CD4-positive, CD25-positive, alpha-beta regulatory T cell (primary cell): Measurements from ENCODE around the gene TIAM2. TPM values are rescaled to one million over a fixed set of nuclear protein-coding genes. Genes with fewer than 3 reads are reported as not detected.

Experiments
- ATAC-seq, 2 donors: fragments of 150-1000 bp; cut with Tn5 transposase; one replicate each; pipeline ENCODE4 v1.10.0; 2021; ENCODE audit warnings: low read depth in 2 of 2, moderate number of reproducible peaks in 2 of 2, moderate library complexity in 1 of 2
- DNase-seq, 3 donors: peaks; one replicate each; pipeline versions ENCODE4 v3.0.0 to v3.0.0-alpha.2; 2012 to 2022; ENCODE audit warnings: mixed read lengths in 1 of 3
- H3K27ac ChIP-seq: one replicate; pipeline ENCODE4 v1.7.0; 2013; ENCODE audit warnings: mild to moderate bottlenecking, low read length; ENCODE audit not compliant: insufficient read depth, poor library complexity, severe bottlenecking
- H3K27me3 ChIP-seq: one replicate; pipeline ENCODE4 v1.7.0; 2013; ENCODE audit warnings: low read length; ENCODE audit not compliant: control insufficient read depth, insufficient read depth
- H3K36me3 ChIP-seq: one replicate; pipeline ENCODE4 v1.7.0; 2013; ENCODE audit warnings: mild to moderate bottlenecking, low read length, moderate library complexity; ENCODE audit not compliant: control insufficient read depth, insufficient read depth
- H3K4me1 ChIP-seq: 2 replicates; pipeline ENCODE4 v1.7.0; 2013; ENCODE audit warnings: mild to moderate bottlenecking, low read length; ENCODE audit not compliant: insufficient read depth, control insufficient read depth, poor library complexity, severe bottlenecking
- H3K4me3 ChIP-seq: one replicate; pipeline ENCODE4 v1.7.0; 2013; ENCODE audit warnings: low read depth, mild to moderate bottlenecking, low read length, moderate library complexity
- H3K9me3 ChIP-seq, 2 experiments: 1 replicate in 1 of 2; 2 replicates in 1 of 2; pipeline ENCODE4 v1.7.0; 2013; ENCODE audit warnings: low read length in 2 of 2, mild to moderate bottlenecking in 1 of 2, moderate library complexity in 1 of 2; ENCODE audit not compliant: control insufficient read depth in 2 of 2
- H3K27ac Mint-ChIP-seq, 3 donors: one replicate each; pipeline ENCODE4 v1.8.0; 2020 to 2022; ENCODE audit warnings: mild to moderate bottlenecking in 3 of 3, mixed read lengths in 3 of 3, moderate library complexity in 2 of 3
- H3K27me3 Mint-ChIP-seq: one replicate; pipeline ENCODE4 v1.8.0; 2022; ENCODE audit warnings: mild to moderate bottlenecking, mixed read lengths
- H3K36me3 Mint-ChIP-seq: one replicate; pipeline ENCODE4 v1.8.0; 2020; ENCODE audit warnings: mixed read lengths
- H3K4me1 Mint-ChIP-seq, 4 donors: one replicate each; pipeline ENCODE4 v1.8.0; 2020 to 2022; ENCODE audit warnings: mixed read lengths in 4 of 4, mild to moderate bottlenecking in 1 of 4
- H3K4me3 Mint-ChIP-seq, 4 donors: one replicate each; pipeline ENCODE4 v1.8.0; 2020 to 2022; ENCODE audit warnings: mild to moderate bottlenecking in 4 of 4, mixed read lengths in 4 of 4, moderate library complexity in 3 of 4
- H3K9me3 Mint-ChIP-seq, 7 donors: one replicate each; pipeline ENCODE4 v1.8.0; 2020 to 2022; ENCODE audit warnings: mixed read lengths in 7 of 7, mild to moderate bottlenecking in 3 of 7, moderate library complexity in 2 of 7
- polyA plus RNA-seq, 4 donors: library from polyadenylated mRNA; unstranded; fragments of 300-500 nt; fragmentation: Illumina TruSeq; gene quantifications; one replicate each; pipeline ENCODE4 v1.2.3, GENCODE V29; 2021
- total RNA-seq: library from RNA; stranded (reverse); gene quantifications from one replicate; pipeline ENCODE4 v1.2.3, GENCODE V29; 2022

The TIAM2 gene
- total and polyA plus RNA-seq, 5 donors from 2014 or later, result 0.66 to 5.9 (median 1.3) TPM

- Histone ChIP-seq H3K36me3 (no peaks in the 10 kb centered on the region), H3K9me3 (no peaks in the 10 kb centered on the region), H3K27ac (no peak overlapping the region), H3K4me1 (no peaks in the 10 kb centered on the region), H3K4me3 (peak overlapping the region; percentile 21), H3K27me3 (no peaks in the 10 kb centered on the region)
- ATAC-seq (no peak), DNase-seq (no peak)
- peak overlapping the region in 2 of 4 donors; percentile 1 to 46 for H3K4me3 Mint-ChIP-seq
- H3K4me1 Mint-ChIP-seq, result peaks cover 0 to 16% (median 5%) of the 10 kb centered on the region in 4 donors
- no peaks in the 10 kb centered on the region for H3K36me3 Mint-ChIP-seq
- H3K27ac Mint-ChIP-seq, result peak overlapping the region in 2 of 3 donors; percentile 13 to 23
- H3K27me3 Mint-ChIP-seq, result no peaks in the 10 kb centered on the region
- no peaks in the 10 kb centered on the region for H3K9me3 Mint-ChIP-seq
Observed at GRCh38 chr6:155108070-155108820, 113.1 kb downstream of the TIAM2 start.

- Histone ChIP-seq H3K4me1 (no peaks in the 10 kb centered on the region), H3K9me3 (no peaks in the 10 kb centered on the region), H3K36me3 (no peaks in the 10 kb centered on the region), H3K4me3 (no peak overlapping the region), H3K27me3 (no peaks in the 10 kb centered on the region), H3K27ac (no peak overlapping the region)
- H3K9me3 Mint-ChIP-seq, result no peaks in the 10 kb centered on the region
- H3K27me3 Mint-ChIP-seq, result no peaks in the 10 kb centered on the region
- H3K4me3 Mint-ChIP-seq, result no peak overlapping the region
- DNase-seq (no peak), ATAC-seq (no peak)
- no peaks in the 10 kb centered on the region for H3K36me3 Mint-ChIP-seq
- no peak overlapping the region for H3K27ac Mint-ChIP-seq
- peaks cover 0 to 11% (median 3%) of the 10 kb centered on the region in 4 donors for H3K4me1 Mint-ChIP-seq
Observed at GRCh38 chr6:155110721-155111120, 115.6 kb downstream of the TIAM2 start.

GRCh38 chr6:155112757-155113156 is 117.6 kb downstream of the TIAM2 start:
- DNase-seq (no peak), ATAC-seq (no peak)
- Mint-ChIP-seq H3K4me1 (peaks cover 0 to 10% (median 6%) of the 10 kb centered on the region in 4 donors), H3K36me3 (no peaks in the 10 kb centered on the region), H3K4me3 (no peak overlapping the region), H3K9me3 (no peaks in the 10 kb centered on the region), H3K27me3 (no peaks in the 10 kb centered on the region), H3K27ac (no peak overlapping the region)
- Histone ChIP-seq H3K27me3 (no peaks in the 10 kb centered on the region), H3K36me3 (no peaks in the 10 kb centered on the region), H3K4me1 (no peaks in the 10 kb centered on the region), H3K27ac (no peak overlapping the region), H3K4me3 (no peak overlapping the region), H3K9me3 (no peaks in the 10 kb centered on the region)

GRCh38 chr6:155115893-155116570 is 120.9 kb downstream of the TIAM2 start:
- H3K9me3 Mint-ChIP-seq, result no peaks in the 10 kb centered on the region
- no peak for ATAC-seq
- Histone ChIP-seq H3K4me1 (no peaks in the 10 kb centered on the region), H3K27ac (no peak overlapping the region), H3K27me3 (no peaks in the 10 kb centered on the region), H3K4me3 (no peak overlapping the region), H3K36me3 (no peaks in the 10 kb centered on the region), H3K9me3 (no peaks in the 10 kb centered on the region)
- DNase-seq, result peak in 1 of 3 donors; percentile 14
- H3K36me3 Mint-ChIP-seq, result no peaks in the 10 kb centered on the region
- peak overlapping the region; percentile 2 to 7 (median 7) for H3K27ac Mint-ChIP-seq
- H3K4me1 Mint-ChIP-seq, result peaks cover 0 to 7% (median 5%) of the 10 kb centered on the region in 4 donors
- no peaks in the 10 kb centered on the region for H3K27me3 Mint-ChIP-seq
- no peak overlapping the region for H3K4me3 Mint-ChIP-seq

- Mint-ChIP-seq H3K36me3 (no peaks in the 10 kb centered on the region), H3K27me3 (no peaks in the 10 kb centered on the region), H3K9me3 (no peaks in the 10 kb centered on the region), H3K27ac (peak overlapping the region; percentile 2 to 7 (median 7)), H3K4me3 (no peak overlapping the region), H3K4me1 (peaks cover 0 to 7% (median 5%) of the 10 kb centered on the region in 4 donors)
- no peaks in the 10 kb centered on the region for H3K36me3 ChIP-seq
- no peak overlapping the region for H3K4me3 ChIP-seq
- no peaks in the 10 kb centered on the region for H3K4me1 ChIP-seq
- no peaks in the 10 kb centered on the region for H3K9me3 ChIP-seq
- DNase-seq (no peak), ATAC-seq (no peak)
- H3K27me3 ChIP-seq, result no peaks in the 10 kb centered on the region
- H3K27ac ChIP-seq, result no peak overlapping the region
Observed at GRCh38 chr6:155116571-155116910, 121.4 kb downstream of the TIAM2 start.

- H3K27me3 Mint-ChIP-seq, result no peaks in the 10 kb centered on the region
- Histone ChIP-seq H3K4me1 (no peaks in the 10 kb centered on the region), H3K27ac (no peak overlapping the region), H3K27me3 (no peaks in the 10 kb centered on the region), H3K9me3 (no peaks in the 10 kb centered on the region), H3K4me3 (no peak overlapping the region), H3K36me3 (no peaks in the 10 kb centered on the region)
- H3K27ac Mint-ChIP-seq, result no peak overlapping the region
- peaks cover 0 to 2% (median 0%) of the 10 kb centered on the region in 7 donors for H3K9me3 Mint-ChIP-seq
- no peaks in the 10 kb centered on the region for H3K36me3 Mint-ChIP-seq
- no peak overlapping the region for H3K4me3 Mint-ChIP-seq
- peaks cover 0 to 7% (median 5%) of the 10 kb centered on the region in 4 donors for H3K4me1 Mint-ChIP-seq
- no peak for DNase-seq
- no peak for ATAC-seq
Observed at GRCh38 chr6:155117256-155117655, 122.1 kb downstream of the TIAM2 start.

- no peaks in the 10 kb centered on the region for H3K9me3 ChIP-seq
- no peak overlapping the region for H3K4me3 ChIP-seq
- no peak overlapping the region for H3K4me3 Mint-ChIP-seq
- peaks cover 0 to 7% (median 5%) of the 10 kb centered on the region in 4 donors for H3K4me1 Mint-ChIP-seq
- H3K4me1 ChIP-seq, result no peaks in the 10 kb centered on the region
- no peaks in the 10 kb centered on the region for H3K36me3 ChIP-seq
- DNase-seq (no peak), ATAC-seq (no peak)
- H3K9me3 Mint-ChIP-seq, result peaks cover 0 to 2% (median 0%) of the 10 kb centered on the region in 7 donors
- H3K27ac Mint-ChIP-seq, result peak overlapping the region in 1 of 3 donors; percentile 79
- H3K27me3 ChIP-seq, result no peaks in the 10 kb centered on the region
- H3K36me3 Mint-ChIP-seq, result no peaks in the 10 kb centered on the region
- H3K27me3 Mint-ChIP-seq, result no peaks in the 10 kb centered on the region
- H3K27ac ChIP-seq, result no peak overlapping the region
Observed at GRCh38 chr6:155117785-155118184, 122.7 kb downstream of the TIAM2 start.
